ENCODE results near the gene BMPR1B.

Gene BMPR1B

DNA sequence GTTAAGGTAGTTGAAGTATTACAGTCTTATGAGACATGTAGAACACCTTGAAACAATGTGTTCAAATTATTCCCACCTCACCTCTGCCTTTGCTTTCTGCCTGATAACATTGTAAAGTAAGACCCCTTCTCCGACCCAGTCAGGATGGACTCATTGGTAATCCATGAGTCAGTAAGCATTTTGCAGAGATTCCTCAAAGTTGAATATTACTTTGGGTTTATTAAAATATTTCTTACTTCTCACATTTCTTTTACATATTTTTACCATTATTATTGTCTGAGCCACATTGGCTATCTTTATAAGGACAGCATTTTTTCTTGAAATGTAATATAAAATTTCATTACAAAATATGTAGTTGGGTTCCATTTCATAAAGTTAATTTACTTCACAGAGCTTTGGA, 201.6 kb downstream of the BMPR1B start:
- DNase-seq (ENCODE audit: low read depth, low spot score), result no peak

DNA sequence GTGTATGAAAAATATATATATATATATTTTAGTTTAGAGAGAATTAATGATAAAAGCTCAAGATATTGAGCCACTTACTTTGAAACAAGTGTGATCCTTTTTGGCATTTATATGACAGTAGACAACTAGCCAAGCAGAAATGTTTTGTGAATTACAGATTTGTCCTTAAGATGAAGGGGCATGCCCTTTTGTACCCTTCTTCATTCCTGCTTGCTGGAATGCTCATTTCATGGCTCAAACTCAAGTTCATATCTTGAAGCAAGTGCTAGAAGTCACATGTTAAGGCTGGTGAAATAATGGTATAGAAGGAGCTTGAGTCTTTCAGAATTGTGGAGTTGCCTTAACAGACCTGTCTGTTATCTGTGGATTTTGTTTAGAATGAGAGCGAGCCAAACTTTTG, 203.0 kb downstream of the BMPR1B start:
- no peak for DNase-seq (ENCODE audit: low read depth, low spot score)

DNA sequence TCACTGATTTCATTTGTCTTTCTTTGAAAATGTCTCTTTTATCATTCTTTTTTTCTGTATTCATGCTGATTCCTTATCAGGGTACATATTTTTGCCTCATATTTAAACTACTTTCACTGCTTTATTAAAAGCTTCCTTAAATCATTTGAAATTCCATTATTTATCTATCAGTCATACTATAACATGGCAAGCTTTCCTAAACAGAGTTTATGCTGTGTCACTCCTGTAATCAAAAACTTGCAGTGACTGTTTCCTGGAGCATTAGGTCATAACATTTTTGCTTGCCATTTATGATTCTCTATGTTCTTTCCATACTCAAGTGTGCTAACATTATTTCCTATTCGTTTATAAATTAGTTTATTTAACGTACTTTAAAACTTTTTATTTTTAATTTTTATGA, 203.7 kb downstream of the BMPR1B start:
- DNase-seq (ENCODE audit: low read depth, low spot score), result no peak

DNA sequence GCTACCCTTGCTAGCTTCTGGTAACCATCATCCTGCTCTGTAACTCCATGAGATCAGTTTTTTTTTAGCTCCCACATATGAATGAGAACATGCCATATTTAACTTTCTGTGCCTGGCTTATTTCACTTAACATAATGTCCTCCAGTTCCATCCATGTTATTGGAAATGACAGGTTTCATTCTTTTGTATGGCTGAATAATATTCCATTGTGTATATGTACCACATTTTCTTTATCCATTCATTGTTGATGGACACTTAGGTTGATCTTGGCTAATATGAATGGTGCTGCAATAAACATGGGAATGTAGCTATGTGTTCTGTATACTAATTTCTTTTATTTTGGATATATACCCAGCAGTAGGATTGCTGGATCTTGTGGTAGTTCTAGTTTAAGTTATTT, 204.7 kb downstream of the BMPR1B start:
- DNase-seq (ENCODE audit: low read depth, low spot score), result no peak

DNA sequence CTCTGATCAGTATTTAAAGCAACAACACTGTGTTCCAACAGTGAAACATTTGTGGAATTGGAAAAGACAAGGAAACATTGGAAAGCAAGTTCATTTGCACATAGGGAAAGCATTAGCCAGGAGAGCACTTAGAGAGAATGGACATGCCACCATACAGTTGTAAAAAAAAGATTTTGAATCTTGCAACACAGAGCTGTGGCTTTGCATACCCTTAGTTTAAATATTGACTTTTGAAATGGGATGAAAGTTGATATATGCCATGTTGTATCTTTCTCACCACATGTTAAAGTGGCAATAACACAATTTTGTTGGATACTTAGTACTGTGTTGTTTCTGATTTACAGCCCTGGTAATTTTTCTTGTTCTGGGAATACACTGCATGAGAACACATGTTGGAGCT, 208.1 kb downstream of the BMPR1B start:
- DNase-seq (ENCODE audit: low read depth, low spot score), result no peak

DNA sequence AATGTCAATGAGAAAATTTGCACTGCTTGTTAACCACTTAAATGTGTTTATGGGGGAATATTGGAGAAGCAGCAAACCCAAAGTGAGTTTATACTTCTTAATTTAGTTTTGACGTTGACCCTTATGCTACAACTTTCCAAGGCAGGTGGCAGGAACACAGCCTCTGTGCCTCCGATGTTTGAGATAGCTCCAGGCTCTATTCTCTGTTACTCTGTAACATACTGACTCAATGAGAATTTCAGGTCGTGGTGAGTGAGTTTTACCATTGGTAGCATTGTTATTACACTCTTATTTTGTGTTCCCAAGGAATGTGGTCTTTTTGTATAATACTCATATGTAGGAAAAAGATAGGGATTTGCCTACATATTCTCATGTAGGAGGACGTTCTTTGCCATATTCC, 210.7 kb downstream of the BMPR1B start:
- no peak for DNase-seq (ENCODE audit: low read depth, low spot score)

DNA sequence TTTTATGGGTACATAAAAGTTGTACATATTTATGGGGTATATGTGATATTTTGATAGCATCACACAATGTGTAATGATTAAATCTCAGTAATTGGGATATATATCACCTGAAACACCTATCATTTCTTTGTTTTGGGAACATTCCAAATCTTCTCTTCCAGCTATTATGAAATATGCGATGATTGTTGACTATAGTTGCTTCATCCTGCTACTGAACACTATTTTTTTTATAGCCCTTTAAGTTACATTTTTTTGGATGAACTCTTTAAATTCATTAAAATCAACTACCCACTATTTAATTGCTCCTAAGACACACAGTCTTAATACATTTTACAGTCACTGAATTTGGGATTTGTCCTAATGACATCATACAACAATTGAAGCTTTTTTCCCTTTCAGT, 212.9 kb downstream of the BMPR1B start:
- DNase-seq (ENCODE audit: low read depth, low spot score), result no peak

DNA sequence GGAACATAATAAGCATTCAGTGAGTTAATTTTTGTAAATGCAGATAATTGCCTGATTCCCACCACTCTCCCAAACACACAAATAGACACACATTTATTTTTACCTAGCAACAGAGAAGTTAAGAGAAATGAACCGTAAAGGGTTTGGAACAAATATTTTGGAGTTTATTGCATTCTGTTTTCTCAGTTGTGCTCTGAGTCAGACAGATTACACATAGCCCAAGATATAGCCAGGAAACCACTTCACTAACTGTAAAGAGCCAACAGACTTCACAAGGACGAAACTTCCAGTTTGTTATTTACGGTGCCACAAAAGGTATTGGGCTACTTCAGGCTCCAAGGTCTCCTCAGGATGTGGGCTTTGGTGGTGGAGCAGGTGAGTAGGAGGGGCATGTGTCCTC, 217.0 kb downstream of the BMPR1B start:
- DNase-seq (ENCODE audit: low read depth, low spot score), result no peak

DNA sequence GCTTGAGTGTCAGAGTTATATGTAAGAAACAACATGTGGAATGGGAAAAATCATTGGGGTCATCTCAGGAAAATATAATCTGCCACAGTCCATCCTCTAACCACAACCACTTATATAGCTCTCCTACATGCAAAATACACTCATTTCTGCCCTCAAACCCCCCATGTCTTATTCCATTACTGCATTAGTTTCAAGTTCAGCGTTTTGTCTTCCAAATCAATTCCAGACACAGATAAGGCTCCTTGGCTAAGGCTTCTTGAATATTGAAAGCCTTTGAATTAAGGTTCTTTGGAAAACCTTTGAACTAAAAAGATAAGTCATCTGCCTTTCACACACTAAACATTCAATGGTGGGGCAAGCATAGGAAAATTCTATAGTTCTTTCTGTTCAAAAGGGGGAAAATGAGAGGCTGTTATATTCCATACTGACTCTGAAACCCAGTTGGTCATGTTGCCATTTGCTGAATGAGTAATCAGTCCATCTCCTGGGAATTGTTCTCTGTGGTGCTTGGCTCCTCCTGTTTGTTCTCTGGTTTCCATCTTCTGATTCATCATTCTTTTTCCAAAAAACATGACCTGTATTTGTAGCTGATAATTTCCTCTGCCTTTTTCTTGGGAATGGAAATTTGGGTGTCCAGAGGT, 218.7 kb downstream of the BMPR1B start:
- no peak for DNase-seq (ENCODE audit: low read depth, low spot score)

DNA sequence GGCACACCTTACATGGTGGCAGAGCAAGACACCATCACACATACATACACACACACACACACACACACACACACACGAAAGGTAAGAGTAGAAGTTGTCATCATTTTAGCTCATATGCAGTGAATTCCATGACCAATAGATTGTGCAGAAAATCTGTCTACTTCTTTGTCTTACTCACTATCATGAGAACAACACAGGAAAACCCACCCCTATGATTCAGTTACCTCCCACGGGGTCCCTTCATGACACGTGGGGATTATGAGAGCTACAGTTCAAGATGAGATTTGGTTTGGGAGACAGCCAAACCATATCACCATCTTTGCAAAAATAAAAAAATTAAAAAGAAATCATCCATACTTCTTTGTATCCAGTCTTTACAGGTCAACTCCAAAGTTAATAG, 221.1 kb downstream of the BMPR1B start:
- DNase-seq (ENCODE audit: low read depth, low spot score), result no peak

DNA sequence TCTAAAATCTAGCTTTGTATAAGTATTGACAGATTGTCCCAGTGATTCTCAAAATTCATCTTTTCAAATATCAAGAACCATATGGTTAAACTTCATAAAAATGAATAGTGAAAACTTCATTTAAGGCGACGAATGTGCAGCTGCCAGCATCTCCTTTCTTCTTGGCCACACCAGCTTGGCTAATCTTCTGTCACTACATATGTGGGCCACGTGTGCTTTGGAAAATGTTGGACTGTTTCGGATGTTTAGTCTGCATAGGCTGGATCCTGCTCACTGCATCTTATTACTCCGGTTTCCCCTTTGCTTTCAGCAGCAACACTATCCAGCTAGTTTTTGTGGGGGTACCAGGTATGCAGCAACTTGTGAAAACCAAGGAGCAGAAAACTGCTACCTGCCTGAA, 221.9 kb downstream of the BMPR1B start:
- DNase-seq (ENCODE audit: low read depth, low spot score), result no peak

DNA sequence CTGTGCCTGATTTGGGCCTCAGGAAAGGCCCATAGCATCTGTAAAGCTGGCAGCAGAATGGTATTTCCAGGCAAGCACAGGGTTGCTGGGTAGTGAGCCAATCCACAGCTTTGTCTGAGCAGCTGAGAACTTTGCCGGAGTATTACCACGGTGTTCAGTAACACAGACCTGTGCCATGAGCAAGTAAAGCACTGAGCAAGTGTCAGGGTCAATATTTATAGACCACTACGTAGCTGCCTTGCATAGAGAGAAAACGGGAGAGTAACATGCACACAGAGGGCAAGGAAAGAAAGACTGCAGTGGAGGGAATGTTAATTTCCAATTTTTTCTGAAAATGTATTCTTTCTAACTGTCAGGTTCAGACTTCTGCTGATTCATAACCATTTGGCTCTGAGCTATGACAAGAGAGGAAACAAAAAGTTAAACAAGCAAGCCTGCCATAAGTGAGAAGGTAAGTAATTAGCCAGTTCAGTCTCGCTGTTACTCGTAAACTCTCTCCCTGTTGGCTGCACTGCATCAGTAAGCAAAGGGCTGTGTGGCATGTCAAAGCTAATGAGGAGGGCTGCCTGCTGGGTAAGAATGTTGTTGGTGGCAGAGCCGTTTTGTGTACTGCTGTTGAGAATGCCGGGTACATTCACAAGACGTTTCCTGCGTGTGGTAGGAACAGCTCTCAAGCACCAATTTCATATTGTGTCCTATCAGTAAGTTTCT, 238.1 kb downstream of the BMPR1B start:
- DNase-seq (ENCODE audit: low read depth, low spot score), result no peak

DNA sequence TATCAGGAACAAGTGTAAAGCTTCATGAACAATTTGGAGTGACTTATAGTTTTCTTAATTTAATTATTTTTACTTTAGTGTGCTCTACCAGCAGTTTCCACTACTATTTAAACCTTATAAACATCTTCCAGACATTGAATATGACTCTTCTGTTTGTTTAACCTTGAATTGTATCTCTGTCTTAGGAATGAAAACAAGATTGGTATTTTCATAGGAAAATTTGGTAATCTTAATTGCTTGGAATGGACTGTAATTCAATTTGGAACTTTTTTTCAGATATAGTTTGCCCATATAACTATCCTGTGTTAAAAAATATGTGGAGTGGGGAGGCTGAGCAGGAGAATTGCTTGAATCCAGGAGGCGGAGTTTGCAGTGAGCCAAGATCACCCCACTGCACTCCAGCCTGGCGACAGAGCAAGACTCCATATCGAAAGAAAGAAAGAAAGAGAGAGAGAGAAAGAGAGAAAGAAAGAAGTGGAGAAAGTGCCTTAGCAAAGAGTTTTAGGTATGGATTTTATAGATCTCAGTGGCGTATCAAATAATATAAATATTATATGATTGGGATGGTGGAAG, 242.4 kb downstream of the BMPR1B start:
- DNase-seq (ENCODE audit: low read depth, low spot score), result no peak

DNA sequence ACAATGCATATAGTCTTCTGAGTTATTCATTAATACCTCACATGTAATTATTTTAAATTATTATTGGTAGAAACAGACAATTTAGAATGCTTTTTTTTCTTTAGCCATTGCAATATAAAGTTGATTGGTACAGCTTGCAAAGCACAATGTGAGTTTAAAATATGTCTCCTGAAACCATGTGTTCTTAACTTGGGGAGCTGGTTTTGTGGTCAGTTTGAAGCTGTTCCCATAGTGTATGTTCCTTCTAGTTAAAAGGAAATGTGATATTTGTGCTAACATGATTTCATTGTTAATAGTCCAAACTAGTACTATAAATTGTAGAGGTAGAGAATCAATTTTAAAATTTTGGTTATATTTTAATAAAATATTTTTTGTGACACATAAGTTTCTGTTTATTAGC, 247.2 kb downstream of the BMPR1B start:
- DNase-seq (ENCODE audit: low read depth, low spot score), result no peak

DNA sequence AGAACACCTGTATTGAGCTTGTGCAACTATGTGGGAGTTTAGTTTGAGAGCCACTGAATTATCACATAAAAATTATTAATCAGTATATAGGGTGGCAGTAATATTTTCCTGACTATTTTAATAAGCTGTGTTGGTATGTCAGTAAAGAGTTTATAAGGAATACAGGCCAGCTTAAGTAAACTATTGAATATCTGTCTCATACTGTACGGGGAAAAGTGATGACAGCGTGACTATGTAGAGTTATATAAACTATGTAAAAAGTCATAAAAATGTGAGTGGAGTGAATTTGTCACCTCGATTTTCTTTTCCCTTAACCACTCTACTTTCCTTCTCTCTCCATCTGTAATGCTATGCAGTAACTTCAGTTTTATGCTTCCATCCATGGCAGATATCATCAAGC, 250.2 kb downstream of the BMPR1B start:
- no peak for DNase-seq (ENCODE audit: low read depth, low spot score)

DNA sequence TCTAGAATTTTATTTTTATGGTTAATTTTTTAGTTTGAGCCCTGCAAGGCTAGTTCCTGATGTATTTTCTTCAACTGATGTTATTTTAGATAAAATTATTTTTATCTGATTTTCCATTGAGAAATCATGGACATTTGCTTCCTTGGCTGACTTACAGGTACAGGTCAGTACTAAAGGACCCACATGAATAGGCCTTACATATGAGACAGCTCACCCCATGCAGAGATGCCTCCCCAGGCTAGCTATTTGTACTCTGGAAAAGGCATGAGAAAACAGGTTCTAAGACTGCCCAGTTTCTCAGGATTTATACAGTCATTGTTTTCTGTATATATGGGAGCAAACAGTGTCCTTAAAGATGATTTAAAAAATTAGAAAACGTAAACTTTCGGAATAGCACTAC, 255.5 kb downstream of the BMPR1B start:
- no peak for DNase-seq (ENCODE audit: low read depth, low spot score)

DNA sequence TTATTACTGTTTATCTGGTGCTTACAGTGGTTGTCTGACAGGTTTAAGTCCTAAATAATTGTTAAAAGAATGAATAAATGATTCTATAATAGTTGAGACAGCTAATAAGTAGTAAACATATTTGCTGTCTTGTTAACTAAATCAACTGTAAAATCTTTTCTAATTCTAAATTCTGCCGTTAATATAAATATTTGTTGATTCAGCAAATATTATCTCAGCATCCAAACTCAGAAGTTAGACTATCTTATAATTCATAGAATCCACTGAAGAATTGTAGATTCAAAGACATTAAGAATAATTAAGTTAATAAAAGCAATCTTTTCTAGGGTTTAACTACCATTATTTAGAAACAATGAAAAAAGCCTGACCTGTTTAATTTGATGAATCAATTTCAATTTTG, 256.3 kb downstream of the BMPR1B start:
- no peak for DNase-seq (ENCODE audit: low read depth, low spot score)

DNA sequence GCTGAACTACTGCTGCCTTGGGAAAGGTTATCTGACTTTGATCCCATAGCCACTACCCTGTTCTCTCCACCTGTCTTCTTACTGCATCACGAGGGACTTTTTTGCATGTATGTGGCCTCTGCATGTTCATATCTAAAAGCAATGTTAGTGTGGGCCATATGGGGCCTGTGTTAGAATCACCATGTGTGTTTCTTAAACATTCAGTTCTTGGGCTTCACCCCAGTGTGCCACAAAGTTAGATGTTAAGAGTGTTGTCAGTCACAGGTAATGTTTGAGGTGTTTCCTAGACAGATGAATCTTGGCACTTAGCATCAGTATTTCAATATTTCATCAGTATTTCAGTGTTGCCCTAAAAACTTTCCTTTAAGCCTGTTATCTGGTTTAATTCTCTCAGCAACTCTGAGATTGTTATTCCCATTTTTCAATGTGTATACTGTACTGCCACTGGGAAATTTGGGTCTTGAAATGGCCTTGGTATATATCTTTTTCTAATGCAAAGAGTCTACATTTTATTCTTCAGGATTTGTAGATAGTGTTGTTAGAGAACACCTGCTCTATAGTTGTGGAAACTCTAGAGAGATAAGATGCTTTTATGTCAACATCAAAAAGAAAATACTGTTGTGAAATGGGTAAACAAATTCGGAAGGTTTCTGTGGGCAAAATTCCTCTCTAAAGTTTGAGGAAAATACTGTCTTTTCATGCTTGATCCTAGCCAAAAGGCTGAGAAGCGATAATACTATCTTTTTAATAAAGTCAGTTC, 259.7 kb downstream of the BMPR1B start:
- no peak for DNase-seq (ENCODE audit: low read depth, low spot score)

DNA sequence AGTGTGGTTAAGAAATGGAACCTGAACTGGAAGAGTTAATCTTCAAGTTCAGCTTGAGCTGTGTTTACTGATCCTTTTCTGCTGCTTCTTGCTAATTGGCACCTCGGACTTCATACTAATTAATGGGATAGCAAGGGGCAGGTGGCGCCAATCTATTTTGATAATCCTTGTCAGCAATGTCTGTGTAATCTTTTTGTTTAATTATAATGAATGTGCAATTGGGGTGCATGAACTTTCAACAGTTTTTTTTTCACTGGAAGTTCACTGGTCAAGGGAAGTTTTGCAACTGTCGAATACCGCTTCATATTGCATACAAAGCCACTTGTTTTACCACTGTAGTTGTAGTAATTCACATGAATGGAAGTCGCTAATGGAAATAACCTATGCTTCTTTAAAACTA, 261.0 kb downstream of the BMPR1B start:
- no peak for DNase-seq (ENCODE audit: low read depth, low spot score)

DNA sequence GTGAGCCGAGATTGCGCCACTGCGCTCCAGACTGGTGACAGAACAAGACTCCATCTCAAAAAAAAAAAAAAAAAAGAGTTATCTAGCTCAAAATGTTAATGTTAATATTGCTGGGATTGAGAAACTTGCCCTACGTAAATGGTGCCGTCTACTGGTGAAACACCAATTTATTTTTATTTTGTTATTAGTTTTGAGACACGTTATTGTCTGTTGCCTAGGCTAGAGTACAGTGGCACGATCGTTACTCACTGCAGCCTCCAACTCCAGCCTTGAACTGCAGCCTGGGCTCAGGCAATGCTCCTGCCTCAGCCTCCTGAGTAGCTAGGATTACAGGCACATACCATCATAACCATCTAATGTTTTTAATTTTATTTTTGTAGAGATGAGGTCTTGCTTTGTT, 262.8 kb downstream of the BMPR1B start:
- no peak for DNase-seq (ENCODE audit: low read depth, low spot score)

DNA sequence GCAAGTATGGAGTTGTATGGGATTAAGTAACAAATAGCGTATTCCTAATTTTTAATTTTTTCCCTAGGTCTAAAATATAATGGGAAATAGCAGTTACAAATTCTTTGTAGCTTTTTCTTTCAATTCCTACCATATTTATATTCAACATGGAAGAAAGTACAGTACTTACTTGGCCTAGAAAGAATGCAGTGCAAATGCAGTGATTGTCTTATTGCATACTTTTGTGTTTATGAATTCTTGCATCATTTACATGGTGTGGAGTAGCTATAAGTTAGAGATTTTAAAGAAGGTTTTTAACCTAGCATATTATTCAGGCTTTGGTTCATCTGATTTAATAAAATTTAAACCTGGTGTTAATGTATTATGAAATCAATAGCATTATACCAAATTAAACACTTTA, 263.3 kb downstream of the BMPR1B start:
- no peak for DNase-seq (ENCODE audit: low read depth, low spot score)

DNA sequence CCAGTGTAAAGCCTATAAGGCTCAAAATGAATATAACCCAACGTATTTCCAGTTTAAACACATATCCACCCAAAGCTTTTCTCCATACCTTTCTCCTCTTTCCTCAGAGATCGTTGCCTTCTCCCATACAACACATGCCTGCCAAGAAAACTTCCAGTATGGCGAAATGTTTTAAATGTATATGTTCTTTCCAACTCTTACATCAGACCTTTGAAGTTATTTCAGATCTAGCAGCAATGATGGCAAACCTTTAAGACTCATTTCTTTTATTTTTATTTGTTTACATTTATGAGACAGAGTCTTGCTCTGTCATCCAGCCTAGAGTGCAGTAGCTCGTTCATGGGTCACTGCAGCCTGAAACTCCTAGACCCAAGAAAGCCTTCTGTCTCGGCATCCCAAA, 265.4 kb downstream of the BMPR1B start:
- no peak for DNase-seq (ENCODE audit: low read depth, low spot score)
